HFFc6 (cell line): Measurements from ENCODE around the gene CYP4V2. TPM values are rescaled to one million over a fixed set of nuclear protein-coding genes. Genes with fewer than 3 reads are reported as not detected.
A peak's percentile ranks its signal among the peaks of the same experiment; 100 is the strongest.

ENCODE experiments used
- DNase-seq: peaks from one replicate; pipeline ENCODE4 v3.0.0-alpha.2; 2018
- H3K27ac Mint-ChIP-seq: 2 replicates; pipeline ENCODE4 v1.8.0; 2020; ENCODE audit warnings: mild to moderate bottlenecking, mixed read lengths
- H3K27me3 Mint-ChIP-seq: 2 replicates; pipeline ENCODE4 v1.8.0; 2021; ENCODE audit warnings: mild to moderate bottlenecking, moderate library complexity, mixed read lengths; ENCODE audit not compliant: insufficient read depth
- H3K36me3 Mint-ChIP-seq: 2 replicates; pipeline ENCODE4 v1.8.0; 2021; ENCODE audit warnings: low read depth, mixed read lengths
- H3K4me1 Mint-ChIP-seq: 2 replicates; pipeline ENCODE4 v1.8.0; 2020; ENCODE audit warnings: low read depth, mixed read lengths
- H3K4me3 Mint-ChIP-seq: 2 replicates; pipeline ENCODE4 v1.8.0; 2020; ENCODE audit warnings: mild to moderate bottlenecking, moderate library complexity, mixed read lengths
- H3K9me3 Mint-ChIP-seq: 2 replicates; pipeline ENCODE4 v1.8.0; 2020; ENCODE audit warnings: mild to moderate bottlenecking, mixed read lengths
- CTCF ChIP-seq: fragments of 200-600 bp; sonication (generic); IDR thresholded peaks from 2 replicates; pipeline ENCODE4 v1.5.0; 2021; ENCODE audit warnings: antibody characterized with exemption, mild to moderate bottlenecking
- total RNA-seq, 6 experiments: library from RNA; stranded (reverse); fragmentation: NEBNext Ultra II Directional; extraction: Animal tissue kit (Norgen Biotek cat#: 25700); gene quantifications; 2 replicates in 1 of 6; 3 replicates in 5 of 6; pipeline ENCODE4 v1.2.3, GENCODE V29; 2021

The CYP4V2 gene
- total RNA-seq, 6 experiments from 2014 or later, result 4.8 to 8.4 (median 6.1) TPM

GRCh38 chr4:186228514-186228894 lies 37.1 kb downstream of the CYP4V2 start:
- no peaks in the 10 kb centered on the region for H3K4me1 Mint-ChIP-seq

GRCh38 chr4:186234367-186234766 lies 43.0 kb downstream of the CYP4V2 start:
- Mint-ChIP-seq H3K27me3 (peaks cover 1% of the 10 kb centered on the region; the same call in 1 of the 2 replicates), H3K4me1 (no peaks in the 10 kb centered on the region), H3K27ac (no peak overlapping the region), H3K4me3 (no peak overlapping the region), H3K36me3 (no peaks in the 10 kb centered on the region), H3K9me3 (peaks cover 8% of the 10 kb centered on the region)
- no peak for TF ChIP-seq CTCF
- DNase-seq, result no peak

More at GRCh38 chr4:186228514-186228894, 37.1 kb downstream of the CYP4V2 start:
- Mint-ChIP-seq H3K27ac (no peak overlapping the region), H3K27me3 (peaks cover 2% of the 10 kb centered on the region; the same call in 1 of the 2 replicates), H3K9me3 (peaks cover 23% of the 10 kb centered on the region), H3K36me3 (peaks cover 5% of the 10 kb centered on the region; the same call in 1 of the 2 replicates), H3K4me3 (peak overlapping the region; percentile 81; the same call in 1 of the 2 replicates)
- TF ChIP-seq CTCF, result no peak
- no peak for DNase-seq

- Mint-ChIP-seq H3K36me3 (no peaks in the 10 kb centered on the region), H3K9me3 (peaks cover 8% of the 10 kb centered on the region), H3K27me3 (peaks cover 1% of the 10 kb centered on the region; the same call in 1 of the 2 replicates), H3K4me3 (no peak overlapping the region), H3K4me1 (no peaks in the 10 kb centered on the region), H3K27ac (no peak overlapping the region)
- DNase-seq, result no peak
- TF ChIP-seq CTCF, result no peak
These were observed 44.8 kb downstream of the CYP4V2 start for GRCh38 chr4:186236126-186236525.

- no peak for TF ChIP-seq CTCF
- Mint-ChIP-seq H3K27me3 (peaks cover 1% of the 10 kb centered on the region; the same call in 1 of the 2 replicates), H3K27ac (no peak overlapping the region), H3K36me3 (no peaks in the 10 kb centered on the region), H3K9me3 (peaks cover 12% of the 10 kb centered on the region), H3K4me1 (no peaks in the 10 kb centered on the region), H3K4me3 (no peak overlapping the region)
- DNase-seq, result no peak
These were observed 49.1 kb downstream of the CYP4V2 start for GRCh38 chr4:186240452-186240847.

- Mint-ChIP-seq H3K36me3 (no peaks in the 10 kb centered on the region), H3K27me3 (peaks cover 1% of the 10 kb centered on the region; the same call in 1 of the 2 replicates), H3K9me3 (peaks cover 12% of the 10 kb centered on the region), H3K27ac (no peak overlapping the region), H3K4me1 (no peaks in the 10 kb centered on the region), H3K4me3 (no peak overlapping the region)
- no peak for DNase-seq
- TF ChIP-seq CTCF, result no peak
These were observed 49.6 kb downstream of the CYP4V2 start for GRCh38 chr4:186240848-186241491.
